Neural cell (in vitro differentiated cells): ENCODE results near the gene USP6NL. TPM values are rescaled to one million over a fixed set of nuclear protein-coding genes. Genes with fewer than 3 reads are reported as not detected.

Experiments
- H2AFZ ChIP-seq: fragments of 200-600, 300-800 bp; sonication (generic), shearing (Covaris generic); 2 replicates; pipeline ENCODE4 v1.6.0; 2014; ENCODE audit warnings: low read depth, mild to moderate bottlenecking, antibody characterized with exemption, low read length, moderate library complexity
- H3F3A ChIP-seq: fragments of 200-600 bp; shearing (Covaris generic); 2 replicates; pipeline ENCODE4 v1.6.1; 2016; ENCODE audit warnings: mild to moderate bottlenecking, moderate library complexity, mixed read lengths, antibody characterized with exemption, low read length; ENCODE audit not compliant: insufficient read depth, poor library complexity, severe bottlenecking
- H3K27ac ChIP-seq: fragments of 200-600, 300-800 bp; sonication (generic), shearing (Covaris generic); 2 replicates; pipeline ENCODE4 v1.5.1; 2014; ENCODE audit warnings: mild to moderate bottlenecking, low read length, moderate library complexity
- H3K27me3 ChIP-seq: fragments of 300-800, 200-600 bp; sonication (generic), shearing (Covaris generic); 2 replicates; pipeline ENCODE4 v1.6.0; 2014; ENCODE audit warnings: mild to moderate bottlenecking, low read depth, low read length, moderate library complexity; ENCODE audit not compliant: insufficient read depth
- H3K36me3 ChIP-seq: fragments of 300-800, 200-600 bp; sonication (generic), shearing (Covaris generic); 2 replicates; pipeline ENCODE4 v1.5.1; 2014; ENCODE audit warnings: mild to moderate bottlenecking, antibody characterized with exemption, low read length, moderate library complexity; ENCODE audit not compliant: insufficient read depth
- H3K4me2 ChIP-seq: fragments of 300-800, 200-600 bp; sonication (generic), shearing (Covaris generic); 2 replicates; pipeline ENCODE4 v1.6.0; 2014; ENCODE audit warnings: mild to moderate bottlenecking, low read length
- H3K4me3 ChIP-seq: fragments of 300-800, 200-600 bp; sonication (generic), shearing (Covaris generic); 2 replicates; pipeline ENCODE4 v1.5.1; 2014; ENCODE audit warnings: mild to moderate bottlenecking, low read length, moderate library complexity
- H3K79me2 ChIP-seq: fragments of 200-600 bp; shearing (Covaris generic); replicated peaks from 2 replicates; pipeline ENCODE4 v1.6.0; 2014; ENCODE audit warnings: mild to moderate bottlenecking, low read length, moderate library complexity; ENCODE audit not compliant: insufficient read depth
- H3K9ac ChIP-seq: fragments of 300-800, 200-600 bp; sonication (generic), shearing (Covaris generic); 2 replicates; pipeline ENCODE4 v1.6.1; 2016; ENCODE audit warnings: mild to moderate bottlenecking, low read length, mixed read lengths
- H3K9me2 ChIP-seq: fragments of 200-600 bp; shearing (Covaris generic); 2 replicates; pipeline ENCODE4 v1.6.1; 2016; ENCODE audit warnings: mild to moderate bottlenecking, low read length, mixed read lengths; ENCODE audit not compliant: insufficient read depth
- H3K9me3 ChIP-seq: fragments of 200-600, 300-800 bp; sonication (generic), shearing (Covaris generic); 2 replicates; pipeline ENCODE4 v1.6.1; 2016; ENCODE audit warnings: mild to moderate bottlenecking, mixed run types, low read length, moderate library complexity, mixed read lengths
- H4K20me1 ChIP-seq: fragments of 200-600 bp; shearing (Covaris generic); 2 replicates; pipeline ENCODE4 v1.6.1; 2016; ENCODE audit warnings: mild to moderate bottlenecking, mixed run types; ENCODE audit not compliant: insufficient read depth
- EP300 ChIP-seq: fragments of 450-650 bp; conservative IDR thresholded peaks from 2 replicates; pipeline ENCODE4 v1.6.1; 2014; ENCODE audit warnings: antibody characterized with exemption, mild to moderate bottlenecking, moderate library complexity; ENCODE audit not compliant: poor library complexity, severe bottlenecking
- EZH2 ChIP-seq: fragments of 200-600, 300-800 bp; shearing (Covaris generic), sonication (generic); IDR thresholded peaks from 2 replicates; pipeline ENCODE4 v1.6.1; 2014; ENCODE audit warnings: antibody characterized with exemption, low read length, borderline replicate concordance, mild to moderate bottlenecking; ENCODE audit not compliant: insufficient read depth, poor library complexity, severe bottlenecking
- MXI1 ChIP-seq: fragments of 450-650 bp; conservative IDR thresholded peaks from 2 replicates; pipeline ENCODE4 v1.6.1; 2014; ENCODE audit warnings: antibody characterized with exemption, mild to moderate bottlenecking; ENCODE audit not compliant: poor library complexity, severe bottlenecking
- POLR2AphosphoS5 ChIP-seq: IDR thresholded peaks from 2 replicates; pipeline ENCODE4 v1.6.1; 2012
- RAD21 ChIP-seq: fragments of 450-650 bp; conservative IDR thresholded peaks from 2 replicates; pipeline ENCODE4 v1.6.1; 2014; ENCODE audit warnings: antibody characterized with exemption, mild to moderate bottlenecking, moderate library complexity
- SMC3 ChIP-seq: fragments of 450-650 bp; conservative IDR thresholded peaks from 2 replicates; pipeline ENCODE4 v1.6.1; 2014; ENCODE audit warnings: antibody characterized with exemption, mild to moderate bottlenecking, moderate library complexity; ENCODE audit not compliant: poor library complexity
- TAF1 ChIP-seq: IDR thresholded peaks from 2 replicates; pipeline ENCODE4 v1.6.1; 2012; ENCODE audit warnings: low read depth
- polyA plus RNA-seq: library from polyadenylated mRNA; depleted of rRNA; stranded (reverse); fragments of >200 nt; gene quantifications from 2 replicates; pipeline ENCODE4 v1.2.3, GENCODE V29; 2014
- TF ChIP-seq, protein P1 (sequence below): fragments of 450-650 bp; IDR thresholded peaks from 2 replicates; pipeline ENCODE4 v1.5.1; 2014; ENCODE audit warnings: antibody characterized with exemption, mild to moderate bottlenecking, moderate library complexity; ENCODE audit not compliant: poor library complexity, severe bottlenecking
- TF ChIP-seq, protein P2 (sequence below): IDR thresholded peaks from 2 replicates; pipeline ENCODE4 v1.6.1; 2012; ENCODE audit warnings: borderline replicate concordance

Gene USP6NL
- polyA plus RNA-seq, 1 donor from 2014 or later: 39.9 TPM

DNA sequence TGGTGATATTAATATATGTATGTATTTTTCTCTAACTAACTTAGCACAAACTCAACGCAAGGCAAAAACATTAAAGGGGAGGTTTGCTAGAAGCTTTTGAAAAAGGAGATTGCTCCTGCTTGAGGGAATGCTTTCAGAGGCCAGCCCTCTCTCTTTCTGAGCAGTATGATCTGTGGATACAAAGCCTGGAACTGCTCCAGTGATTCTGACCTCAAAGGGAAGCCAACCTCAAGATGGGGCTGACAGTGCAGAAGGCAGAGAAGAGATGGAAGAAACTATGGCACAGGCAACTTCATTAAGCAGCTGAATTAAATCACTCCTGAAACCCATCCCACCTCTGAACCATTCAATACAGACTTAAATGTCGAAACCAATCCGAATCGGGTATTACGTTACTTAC is 102.4 kb downstream of the USP6NL start:
- no peaks in the 10 kb centered on the region for H3F3A ChIP-seq
- H2AFZ ChIP-seq: no peak overlapping the region
- H3K27ac ChIP-seq: no peak overlapping the region
- H3K27me3 ChIP-seq: no peaks in the 10 kb centered on the region
- no peak overlapping the region for H3K4me3 ChIP-seq
- H3K9me2 ChIP-seq: no peaks in the 10 kb centered on the region
- no peak overlapping the region for H3K4me2 ChIP-seq
- H3K36me3 ChIP-seq: no peaks in the 10 kb centered on the region
- no peaks in the 10 kb centered on the region for H4K20me1 ChIP-seq
- H3K9me3 ChIP-seq: no peaks in the 10 kb centered on the region
- peaks cover 7% of the 10 kb centered on the region for H3K79me2 ChIP-seq
- H3K9ac ChIP-seq: no peak overlapping the region
- TF ChIP-seq POLR2AphosphoS5: no peak
- no peak for TF ChIP-seq TAF1
- no peak for TF ChIP-seq RAD21
- no peak for TF ChIP-seq SMC3
- TF ChIP-seq, protein P1, sequence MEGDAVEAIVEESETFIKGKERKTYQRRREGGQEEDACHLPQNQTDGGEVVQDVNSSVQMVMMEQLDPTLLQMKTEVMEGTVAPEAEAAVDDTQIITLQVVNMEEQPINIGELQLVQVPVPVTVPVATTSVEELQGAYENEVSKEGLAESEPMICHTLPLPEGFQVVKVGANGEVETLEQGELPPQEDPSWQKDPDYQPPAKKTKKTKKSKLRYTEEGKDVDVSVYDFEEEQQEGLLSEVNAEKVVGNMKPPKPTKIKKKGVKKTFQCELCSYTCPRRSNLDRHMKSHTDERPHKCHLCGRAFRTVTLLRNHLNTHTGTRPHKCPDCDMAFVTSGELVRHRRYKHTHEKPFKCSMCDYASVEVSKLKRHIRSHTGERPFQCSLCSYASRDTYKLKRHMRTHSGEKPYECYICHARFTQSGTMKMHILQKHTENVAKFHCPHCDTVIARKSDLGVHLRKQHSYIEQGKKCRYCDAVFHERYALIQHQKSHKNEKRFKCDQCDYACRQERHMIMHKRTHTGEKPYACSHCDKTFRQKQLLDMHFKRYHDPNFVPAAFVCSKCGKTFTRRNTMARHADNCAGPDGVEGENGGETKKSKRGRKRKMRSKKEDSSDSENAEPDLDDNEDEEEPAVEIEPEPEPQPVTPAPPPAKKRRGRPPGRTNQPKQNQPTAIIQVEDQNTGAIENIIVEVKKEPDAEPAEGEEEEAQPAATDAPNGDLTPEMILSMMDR: no peak
- no peak for TF ChIP-seq EP300
- no peak for TF ChIP-seq EZH2

DNA sequence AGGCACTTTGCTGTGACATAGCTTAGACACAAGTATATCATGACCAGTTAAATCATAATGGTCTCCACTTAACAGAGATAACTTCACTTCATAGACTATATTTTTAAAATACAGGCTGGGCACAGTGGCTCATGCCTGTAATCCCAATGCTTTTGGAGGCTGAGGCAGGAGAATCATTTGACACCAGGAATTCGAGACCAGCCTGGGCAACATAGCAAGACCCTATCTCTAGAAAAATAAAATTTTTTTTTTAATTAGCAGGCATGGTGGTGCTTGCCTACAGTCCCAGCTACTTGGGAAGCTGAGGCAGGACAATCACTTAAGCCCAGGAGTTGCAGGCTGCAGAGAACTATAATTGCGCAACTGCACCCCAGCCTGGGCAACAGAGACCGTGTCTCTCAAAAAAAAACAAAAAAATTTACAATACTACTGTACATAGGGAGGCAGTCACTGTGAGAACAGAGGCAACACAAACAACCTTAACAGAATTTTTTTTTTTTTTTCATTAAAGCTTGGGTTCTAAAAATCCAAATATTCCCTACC is 105.1 kb downstream of the USP6NL start:
- TF ChIP-seq EZH2: no peak
- Histone ChIP-seq H3K4me3 (no peak overlapping the region), H3K79me2 (peaks cover 12% of the 10 kb centered on the region), H3K9me3 (no peaks in the 10 kb centered on the region), H3K36me3 (no peaks in the 10 kb centered on the region), H2AFZ (no peak overlapping the region), H3K4me2 (no peak overlapping the region), H3K27me3 (no peaks in the 10 kb centered on the region), H3K27ac (no peak overlapping the region), H3K9ac (no peak overlapping the region), H4K20me1 (no peaks in the 10 kb centered on the region), H3K9me2 (no peaks in the 10 kb centered on the region), H3F3A (no peaks in the 10 kb centered on the region)

DNA sequence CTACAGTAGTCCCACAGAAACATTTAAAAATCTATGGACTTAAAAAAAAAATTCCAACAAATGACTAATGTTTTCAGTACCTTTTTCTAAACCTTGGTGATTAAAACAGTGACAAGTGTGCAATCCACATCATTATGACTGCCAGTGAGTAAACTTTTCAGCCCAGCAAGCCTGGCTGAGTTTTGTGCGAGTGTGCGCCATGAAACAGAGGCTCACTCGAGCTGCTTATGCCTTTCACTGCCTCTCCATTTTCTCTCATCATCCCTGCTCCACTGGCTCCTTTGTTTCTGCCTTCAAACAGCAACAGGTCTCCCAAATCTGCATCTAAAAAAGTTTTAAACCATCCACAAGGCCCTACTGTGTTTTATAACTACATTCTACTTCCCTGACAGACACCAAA is 105.8 kb downstream of the USP6NL start:
- H2AFZ ChIP-seq: no peak overlapping the region
- no peaks in the 10 kb centered on the region for H3K36me3 ChIP-seq
- H3K27me3 ChIP-seq: no peaks in the 10 kb centered on the region
- no peak overlapping the region for H3K9ac ChIP-seq
- no peaks in the 10 kb centered on the region for H3K9me3 ChIP-seq
- no peaks in the 10 kb centered on the region for H4K20me1 ChIP-seq
- H3K9me2 ChIP-seq: no peaks in the 10 kb centered on the region
- H3K4me2 ChIP-seq: no peak overlapping the region
- H3K4me3 ChIP-seq: no peak overlapping the region
- no peak overlapping the region for H3K27ac ChIP-seq
- TF ChIP-seq TAF1 (no peak), EP300 (no peak), EZH2 (no peak), MXI1 (no peak), SMC3 (no peak), RAD21 (no peak), POLR2AphosphoS5 (no peak)
- TF ChIP-seq, protein P2, sequence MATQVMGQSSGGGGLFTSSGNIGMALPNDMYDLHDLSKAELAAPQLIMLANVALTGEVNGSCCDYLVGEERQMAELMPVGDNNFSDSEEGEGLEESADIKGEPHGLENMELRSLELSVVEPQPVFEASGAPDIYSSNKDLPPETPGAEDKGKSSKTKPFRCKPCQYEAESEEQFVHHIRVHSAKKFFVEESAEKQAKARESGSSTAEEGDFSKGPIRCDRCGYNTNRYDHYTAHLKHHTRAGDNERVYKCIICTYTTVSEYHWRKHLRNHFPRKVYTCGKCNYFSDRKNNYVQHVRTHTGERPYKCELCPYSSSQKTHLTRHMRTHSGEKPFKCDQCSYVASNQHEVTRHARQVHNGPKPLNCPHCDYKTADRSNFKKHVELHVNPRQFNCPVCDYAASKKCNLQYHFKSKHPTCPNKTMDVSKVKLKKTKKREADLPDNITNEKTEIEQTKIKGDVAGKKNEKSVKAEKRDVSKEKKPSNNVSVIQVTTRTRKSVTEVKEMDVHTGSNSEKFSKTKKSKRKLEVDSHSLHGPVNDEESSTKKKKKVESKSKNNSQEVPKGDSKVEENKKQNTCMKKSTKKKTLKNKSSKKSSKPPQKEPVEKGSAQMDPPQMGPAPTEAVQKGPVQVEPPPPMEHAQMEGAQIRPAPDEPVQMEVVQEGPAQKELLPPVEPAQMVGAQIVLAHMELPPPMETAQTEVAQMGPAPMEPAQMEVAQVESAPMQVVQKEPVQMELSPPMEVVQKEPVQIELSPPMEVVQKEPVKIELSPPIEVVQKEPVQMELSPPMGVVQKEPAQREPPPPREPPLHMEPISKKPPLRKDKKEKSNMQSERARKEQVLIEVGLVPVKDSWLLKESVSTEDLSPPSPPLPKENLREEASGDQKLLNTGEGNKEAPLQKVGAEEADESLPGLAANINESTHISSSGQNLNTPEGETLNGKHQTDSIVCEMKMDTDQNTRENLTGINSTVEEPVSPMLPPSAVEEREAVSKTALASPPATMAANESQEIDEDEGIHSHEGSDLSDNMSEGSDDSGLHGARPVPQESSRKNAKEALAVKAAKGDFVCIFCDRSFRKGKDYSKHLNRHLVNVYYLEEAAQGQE: no peak
- TF ChIP-seq, protein P1: no peak
- H3K79me2 ChIP-seq: peaks cover 6% of the 10 kb centered on the region
- no peaks in the 10 kb centered on the region for H3F3A ChIP-seq
